ENCODE results near the gene NSUN6.

GRCh38 chr10:18668026-18668425 is 16.6 kb upstream of the NSUN6 start:
- TF ChIP-seq, protein P1, sequence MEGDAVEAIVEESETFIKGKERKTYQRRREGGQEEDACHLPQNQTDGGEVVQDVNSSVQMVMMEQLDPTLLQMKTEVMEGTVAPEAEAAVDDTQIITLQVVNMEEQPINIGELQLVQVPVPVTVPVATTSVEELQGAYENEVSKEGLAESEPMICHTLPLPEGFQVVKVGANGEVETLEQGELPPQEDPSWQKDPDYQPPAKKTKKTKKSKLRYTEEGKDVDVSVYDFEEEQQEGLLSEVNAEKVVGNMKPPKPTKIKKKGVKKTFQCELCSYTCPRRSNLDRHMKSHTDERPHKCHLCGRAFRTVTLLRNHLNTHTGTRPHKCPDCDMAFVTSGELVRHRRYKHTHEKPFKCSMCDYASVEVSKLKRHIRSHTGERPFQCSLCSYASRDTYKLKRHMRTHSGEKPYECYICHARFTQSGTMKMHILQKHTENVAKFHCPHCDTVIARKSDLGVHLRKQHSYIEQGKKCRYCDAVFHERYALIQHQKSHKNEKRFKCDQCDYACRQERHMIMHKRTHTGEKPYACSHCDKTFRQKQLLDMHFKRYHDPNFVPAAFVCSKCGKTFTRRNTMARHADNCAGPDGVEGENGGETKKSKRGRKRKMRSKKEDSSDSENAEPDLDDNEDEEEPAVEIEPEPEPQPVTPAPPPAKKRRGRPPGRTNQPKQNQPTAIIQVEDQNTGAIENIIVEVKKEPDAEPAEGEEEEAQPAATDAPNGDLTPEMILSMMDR (IDR thresholded peaks at IDR 0.05; ENCODE audit: insufficient read depth, low read length, poor library complexity, severe bottlenecking) = no peak
- no peak for TF ChIP-seq EZH2phosphoT487 (conservative IDR thresholded peaks at IDR 0.05; ENCODE audit: low read length)

Data from SU-DHL-6 (cell line).